GM06990 (cell line): ENCODE data around the gene LMBR1.

ENCODE experiments used
- DNase-seq: peaks from one replicate; pipeline ENCODE4 v3.0.0-alpha.2; 2011; ENCODE audit not compliant: insufficient read length; ENCODE audit errors: extremely low read depth
- H3K27me3 ChIP-seq: replicated peaks from 2 replicates; pipeline ENCODE4 v1.6.0; 2011; ENCODE audit warnings: low read length; ENCODE audit not compliant: control insufficient read depth, insufficient read depth
- H3K36me3 ChIP-seq: 2 replicates; pipeline ENCODE4 v1.5.1; 2011; ENCODE audit warnings: low read length; ENCODE audit not compliant: control insufficient read depth, insufficient read depth
- H3K4me3 ChIP-seq: replicated peaks from 2 replicates; pipeline ENCODE4 v1.5.1; 2011; ENCODE audit warnings: low read depth, mild to moderate bottlenecking, control low read depth, low read length
- TF ChIP-seq, protein P1 (sequence below): IDR thresholded peaks from 2 replicates; pipeline ENCODE4 v1.5.1; 2011; ENCODE audit warnings: low read length, control low read depth, mild to moderate bottlenecking, inconsistent platforms; ENCODE audit not compliant: insufficient read depth, poor library complexity, severe bottlenecking

Gene LMBR1

DNA sequence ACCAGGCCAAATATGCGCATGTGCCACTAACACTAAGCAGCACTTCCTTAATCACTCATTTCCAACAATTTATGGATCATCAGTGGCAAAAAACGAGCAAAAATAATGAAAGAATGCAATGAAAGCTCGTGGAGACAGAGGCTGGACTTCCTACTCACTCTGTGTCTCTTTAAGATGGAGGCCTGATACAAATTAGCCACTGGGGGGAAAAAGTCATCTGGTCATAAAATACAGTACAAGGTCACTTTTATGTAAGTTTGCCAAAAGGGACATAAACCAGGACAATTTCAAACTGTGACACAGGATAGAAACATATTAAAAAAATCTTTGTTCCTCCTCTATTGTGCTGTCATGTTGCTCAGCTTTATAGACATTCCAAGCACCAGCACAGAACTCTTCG is 101.7 kb downstream of the LMBR1 start:
- DNase-seq: no peak
- H3K4me3 ChIP-seq: no peak overlapping the region
- H3K36me3 ChIP-seq: peaks cover 2% of the 10 kb centered on the region; the same call in 1 of the 2 replicates
- H3K27me3 ChIP-seq: no peaks in the 10 kb centered on the region
- TF ChIP-seq, protein P1, sequence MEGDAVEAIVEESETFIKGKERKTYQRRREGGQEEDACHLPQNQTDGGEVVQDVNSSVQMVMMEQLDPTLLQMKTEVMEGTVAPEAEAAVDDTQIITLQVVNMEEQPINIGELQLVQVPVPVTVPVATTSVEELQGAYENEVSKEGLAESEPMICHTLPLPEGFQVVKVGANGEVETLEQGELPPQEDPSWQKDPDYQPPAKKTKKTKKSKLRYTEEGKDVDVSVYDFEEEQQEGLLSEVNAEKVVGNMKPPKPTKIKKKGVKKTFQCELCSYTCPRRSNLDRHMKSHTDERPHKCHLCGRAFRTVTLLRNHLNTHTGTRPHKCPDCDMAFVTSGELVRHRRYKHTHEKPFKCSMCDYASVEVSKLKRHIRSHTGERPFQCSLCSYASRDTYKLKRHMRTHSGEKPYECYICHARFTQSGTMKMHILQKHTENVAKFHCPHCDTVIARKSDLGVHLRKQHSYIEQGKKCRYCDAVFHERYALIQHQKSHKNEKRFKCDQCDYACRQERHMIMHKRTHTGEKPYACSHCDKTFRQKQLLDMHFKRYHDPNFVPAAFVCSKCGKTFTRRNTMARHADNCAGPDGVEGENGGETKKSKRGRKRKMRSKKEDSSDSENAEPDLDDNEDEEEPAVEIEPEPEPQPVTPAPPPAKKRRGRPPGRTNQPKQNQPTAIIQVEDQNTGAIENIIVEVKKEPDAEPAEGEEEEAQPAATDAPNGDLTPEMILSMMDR: no peak

DNA sequence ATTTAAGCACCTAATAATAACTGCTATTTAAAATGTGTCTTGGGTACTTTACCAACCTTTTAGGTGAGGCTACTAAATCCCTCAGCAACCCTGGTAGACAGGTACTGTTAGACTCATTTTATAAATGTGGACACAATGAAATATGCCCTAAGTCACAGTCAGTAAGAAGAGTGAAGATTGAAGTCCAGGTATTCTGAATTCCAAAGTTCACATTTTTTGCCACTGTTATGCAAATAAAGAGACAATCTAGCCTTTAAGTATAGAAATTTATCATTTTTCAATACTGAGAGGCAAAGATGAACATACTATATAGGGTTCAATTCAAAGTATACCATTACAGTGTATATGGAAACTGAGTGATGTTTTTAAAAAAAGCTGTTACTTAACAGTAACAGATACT is 102.7 kb downstream of the LMBR1 start:
- Histone ChIP-seq H3K36me3 (peaks cover 2% of the 10 kb centered on the region; the same call in 1 of the 2 replicates), H3K4me3 (no peak overlapping the region), H3K27me3 (no peaks in the 10 kb centered on the region)
- TF ChIP-seq, protein P1: no peak
- DNase-seq: no peak

DNA sequence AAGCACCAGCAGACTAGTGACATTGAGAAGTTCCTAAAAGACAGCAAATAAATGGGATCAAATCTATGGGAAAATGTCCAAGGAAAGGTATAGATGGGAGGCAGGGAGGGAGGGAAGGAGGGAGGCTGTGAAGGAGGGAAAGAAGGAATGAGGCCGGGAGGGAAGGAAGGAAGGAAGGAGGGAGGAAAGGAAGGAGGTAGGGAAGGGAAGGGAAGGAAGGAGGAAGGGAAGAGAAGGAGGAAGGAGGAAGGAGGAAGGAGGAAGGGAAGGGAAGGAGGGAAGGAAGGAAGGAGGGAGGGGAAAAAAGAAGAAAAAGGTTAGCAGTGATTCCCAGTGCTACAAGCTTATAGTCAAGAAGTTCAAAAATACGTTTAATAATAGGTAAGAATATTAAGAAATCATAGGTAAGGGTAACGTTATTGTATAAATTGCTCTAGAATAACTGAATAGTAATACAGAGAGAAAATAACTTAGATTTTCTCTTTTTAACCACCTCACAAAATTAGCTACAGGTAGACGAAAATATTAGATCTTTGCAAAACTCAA is 106.9 kb downstream of the LMBR1 start:
- DNase-seq: no peak
- no peaks in the 10 kb centered on the region; the same call in 1 of the 2 replicates for H3K36me3 ChIP-seq
- H3K4me3 ChIP-seq: no peak overlapping the region
- TF ChIP-seq, protein P1: no peak
- no peaks in the 10 kb centered on the region for H3K27me3 ChIP-seq

DNA sequence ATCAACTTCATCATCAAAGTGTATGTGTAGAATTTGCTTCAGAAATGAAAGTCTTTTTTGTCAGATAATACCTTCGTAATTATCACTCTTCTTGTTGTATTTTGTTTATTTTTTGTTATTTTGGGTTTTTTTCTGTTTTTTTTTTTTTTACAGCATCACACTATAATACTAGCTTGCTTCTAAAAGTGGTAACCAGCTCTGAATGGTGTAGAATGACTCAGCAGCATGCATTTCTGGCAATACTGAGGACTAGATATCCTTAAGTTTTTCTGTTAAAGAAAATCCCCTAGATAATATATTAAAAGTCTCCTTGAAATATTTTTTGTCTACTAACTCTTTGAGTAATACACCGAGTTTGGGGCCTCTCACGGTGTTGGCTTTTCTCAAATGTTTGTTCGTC is 109.1 kb downstream of the LMBR1 start:
- Histone ChIP-seq H3K4me3 (no peak overlapping the region), H3K27me3 (no peaks in the 10 kb centered on the region), H3K36me3 (no peaks in the 10 kb centered on the region; the same call in 1 of the 2 replicates)
- TF ChIP-seq, protein P1: no peak
- DNase-seq: no peak

DNA sequence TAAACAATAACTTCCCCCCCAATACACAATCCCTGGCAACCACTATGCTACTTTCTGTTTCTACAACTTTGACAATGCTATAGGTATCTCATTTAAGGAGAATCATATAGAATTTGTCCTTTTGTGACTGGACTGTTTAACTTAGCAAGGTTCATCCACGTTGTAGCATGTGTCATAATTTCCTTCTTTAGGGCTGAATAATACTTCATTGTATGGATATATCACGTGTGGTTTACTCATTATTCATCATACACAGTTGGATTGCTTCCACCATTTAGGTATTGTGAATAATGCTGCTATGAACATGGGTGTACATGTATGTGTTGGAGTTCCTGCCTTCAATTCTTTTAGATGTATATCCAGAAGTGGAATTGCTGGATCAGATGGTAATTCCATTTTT is 111.0 kb downstream of the LMBR1 start:
- TF ChIP-seq, protein P1: no peak
- Histone ChIP-seq H3K36me3 (no peaks in the 10 kb centered on the region; the same call in 1 of the 2 replicates), H3K4me3 (no peak overlapping the region), H3K27me3 (no peaks in the 10 kb centered on the region)
- DNase-seq: no peak
